Upper lobe of left lung (tissue), 4 donors: ENCODE results near the gene CARD11.

ENCODE experiments used
- EP300 ChIP-seq, 4 donors: sonication (generic); formaldehyde crosslinking; IDR thresholded peaks; one replicate each; pipeline ENCODE4 v1.5.1; 2017; ENCODE audit warnings: antibody characterized with exemption in 4 of 4, control low read depth in 2 of 4
- POLR2A ChIP-seq, 4 donors: fragments of 450-650 bp; IDR thresholded peaks; one replicate each; pipeline ENCODE4 v1.5.1; 2016 to 2017; ENCODE audit warnings: antibody characterized with exemption in 4 of 4, mild to moderate bottlenecking in 2 of 4
- POLR2AphosphoS5 ChIP-seq, 2 donors: sonication (generic); formaldehyde crosslinking; IDR thresholded peaks; one replicate each; pipeline ENCODE4 v1.5.1; 2017; ENCODE audit warnings: antibody characterized with exemption in 2 of 2
- TF ChIP-seq, protein P1 (sequence below), 6 experiments: fragments of 450-650 bp in 4 of 6; fragments of 200-600 bp in 2 of 6; sonication (generic) in 2 of 6; IDR thresholded peaks; one replicate each; pipeline ENCODE4 v1.5.1; 2016 to 2019; ENCODE audit warnings: antibody characterized with exemption in 6 of 6

DNA sequence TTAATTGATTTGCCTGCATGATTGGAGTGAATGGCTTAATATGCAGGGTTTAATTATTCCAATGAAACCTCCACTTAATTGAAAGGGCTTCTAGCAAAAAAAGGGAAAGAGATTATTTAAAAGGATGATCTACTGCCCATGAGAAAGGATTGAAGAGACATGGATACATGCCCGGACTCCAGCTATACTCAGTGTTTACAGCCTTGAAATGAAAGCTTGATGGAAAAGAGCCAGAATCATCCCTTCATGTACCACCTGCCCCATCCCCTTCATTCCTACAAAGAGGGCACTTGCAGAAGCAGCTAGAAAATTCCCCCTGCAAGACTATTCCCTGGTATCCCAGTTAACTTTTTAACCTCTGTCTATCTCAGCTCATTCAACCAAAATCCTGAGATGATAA lies 78.4 kb downstream of the CARD11 start:
- no peak for TF ChIP-seq POLR2A (IDR thresholded peaks at IDR 0.05)
- TF ChIP-seq, protein P1, sequence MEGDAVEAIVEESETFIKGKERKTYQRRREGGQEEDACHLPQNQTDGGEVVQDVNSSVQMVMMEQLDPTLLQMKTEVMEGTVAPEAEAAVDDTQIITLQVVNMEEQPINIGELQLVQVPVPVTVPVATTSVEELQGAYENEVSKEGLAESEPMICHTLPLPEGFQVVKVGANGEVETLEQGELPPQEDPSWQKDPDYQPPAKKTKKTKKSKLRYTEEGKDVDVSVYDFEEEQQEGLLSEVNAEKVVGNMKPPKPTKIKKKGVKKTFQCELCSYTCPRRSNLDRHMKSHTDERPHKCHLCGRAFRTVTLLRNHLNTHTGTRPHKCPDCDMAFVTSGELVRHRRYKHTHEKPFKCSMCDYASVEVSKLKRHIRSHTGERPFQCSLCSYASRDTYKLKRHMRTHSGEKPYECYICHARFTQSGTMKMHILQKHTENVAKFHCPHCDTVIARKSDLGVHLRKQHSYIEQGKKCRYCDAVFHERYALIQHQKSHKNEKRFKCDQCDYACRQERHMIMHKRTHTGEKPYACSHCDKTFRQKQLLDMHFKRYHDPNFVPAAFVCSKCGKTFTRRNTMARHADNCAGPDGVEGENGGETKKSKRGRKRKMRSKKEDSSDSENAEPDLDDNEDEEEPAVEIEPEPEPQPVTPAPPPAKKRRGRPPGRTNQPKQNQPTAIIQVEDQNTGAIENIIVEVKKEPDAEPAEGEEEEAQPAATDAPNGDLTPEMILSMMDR (IDR thresholded peaks at IDR 0.05): no peak
- no peak for TF ChIP-seq POLR2AphosphoS5 (IDR thresholded peaks at IDR 0.05)
- no peak for TF ChIP-seq EP300 (IDR thresholded peaks at IDR 0.05)
